ENCODE results near the gene RNASEL.

The RNASEL gene

GRCh38 chr1:182600745-182601415 is 11.8 kb upstream of the RNASEL start:
- DNase-seq (ENCODE audit: low spot score) = no peak

GRCh38 chr1:182600036-182600713 is 11.1 kb upstream of the RNASEL start:
- DNase-seq (ENCODE audit: low spot score) = no peak

GRCh38 chr1:182599339-182599738 is 10.3 kb upstream of the RNASEL start:
- no peak for DNase-seq (ENCODE audit: low spot score)

- DNase-seq (ENCODE audit: low spot score) = no peak
Measured at GRCh38 chr1:182598296-182598695, 9.2 kb upstream of the RNASEL start.

- no peak for DNase-seq (ENCODE audit: low spot score)
Measured at GRCh38 chr1:182596934-182597333, 7.9 kb upstream of the RNASEL start.

GRCh38 chr1:182595641-182596240 is 6.7 kb upstream of the RNASEL start:
- peak; percentile 71 for DNase-seq (ENCODE audit: low spot score)

GRCh38 chr1:182589931-182590330 is 875 bp upstream of the RNASEL start:
- no peak for DNase-seq (ENCODE audit: low spot score)

- DNase-seq (ENCODE audit: low spot score) = no peak
Measured at GRCh38 chr1:182589520-182589919, 464 bp upstream of the RNASEL start.

- no peak for DNase-seq (ENCODE audit: low spot score)
Measured at GRCh38 chr1:182587666-182588499, 1.2 kb downstream of the RNASEL start.

GRCh38 chr1:182587093-182587492 is 2.0 kb downstream of the RNASEL start:
- no peak for DNase-seq (ENCODE audit: low spot score)

- no peak for DNase-seq (ENCODE audit: low spot score)
Measured at GRCh38 chr1:182586380-182586779, 2.7 kb downstream of the RNASEL start.

GRCh38 chr1:182584746-182585145 is 4.3 kb downstream of the RNASEL start:
- DNase-seq (ENCODE audit: low spot score) = no peak

- no peak for DNase-seq (ENCODE audit: low spot score)
Measured at GRCh38 chr1:182580736-182581135, 8.3 kb downstream of the RNASEL start.

GRCh38 chr1:182575540-182576149 is 13.4 kb downstream of the RNASEL start:
- no peak for DNase-seq (ENCODE audit: low spot score)

- no peak for DNase-seq (ENCODE audit: low spot score)
Measured at GRCh38 chr1:182574156-182574555, 14.9 kb downstream of the RNASEL start.

GRCh38 chr1:182570611-182570970 is 18.5 kb downstream of the RNASEL start:
- DNase-seq (ENCODE audit: low spot score) = no peak

- DNase-seq (ENCODE audit: low spot score) = no peak
Measured at GRCh38 chr1:182569939-182570610, 19.0 kb downstream of the RNASEL start.

- no peak for DNase-seq (ENCODE audit: low spot score)
Measured at GRCh38 chr1:182568647-182569284, 20.3 kb downstream of the RNASEL start.

GRCh38 chr1:182567629-182568028 is 21.4 kb downstream of the RNASEL start:
- no peak for DNase-seq (ENCODE audit: low spot score)

GRCh38 chr1:182565537-182565936 is 23.5 kb downstream of the RNASEL start:
- no peak for DNase-seq (ENCODE audit: low spot score)

GRCh38 chr1:182564406-182565004 is 24.6 kb downstream of the RNASEL start:
- no peak for DNase-seq (ENCODE audit: low spot score)
